HCT116 (cell line): ENCODE data around the gene KRTAP3-3. TPM values are rescaled to one million over a fixed set of nuclear protein-coding genes. Genes with fewer than 3 reads are reported as not detected.

Source experiments
- ATAC-seq: fragments of 200-7000 bp; cut with Tn5 transposase; 2 replicates; pipeline ENCODE4 v1.9.1; 2020; ENCODE audit warnings: mild to moderate bottlenecking, moderate library complexity
- BruUV-seq: library from RNA; stranded (reverse); fragments of 400-500 nt; replicated peaks from 2 replicates; lab custom pipeline; 2021; lab: Mats Ljungman, UMichigan
- CTCF ChIA-PET: fragments of 300-600 bp; sonication (Branson Sonifier 250); formaldehyde crosslinking; loops from one replicate; lab custom pipeline; 2021; ENCODE audit warnings: antibody characterized with exemption; lab: Charles Lee
- POLR2A ChIA-PET: fragments of 300-600, 350-600 bp; sonication (Branson Sonifier 250); formaldehyde crosslinking; loops from one replicate; lab custom pipeline; 2021; ENCODE audit warnings: antibody characterized with exemption; lab: Charles Lee
- RAD21 ChIA-PET, 2 experiments: fragments of 300-600 bp; sonication (Branson Sonifier 250); formaldehyde crosslinking; loops; one replicate each; lab custom pipeline; 2023; ENCODE audit warnings: low total read pairs in 2 of 2; ENCODE audit not compliant: uncharacterized antibody in 2 of 2, unreplicated experiment in 2 of 2, low non-redundant PET in 1 of 2; lab: Charles Lee
- DNase-seq: peaks from one replicate; pipeline ENCODE4 v3.0.0-alpha.2; 2010; ENCODE audit warnings: low read depth, low spot score
- H2AFZ ChIP-seq: fragments of 200-600 bp; shearing (Covaris generic), sonication (generic); 2 replicates; pipeline ENCODE4 v1.6.1; 2017; ENCODE audit warnings: low read depth, mixed run types, mixed read lengths, antibody characterized with exemption, low read length; ENCODE audit not compliant: poor library complexity, severe bottlenecking
- H3K27ac ChIP-seq: 2 replicates; pipeline ENCODE4 v1.5.1; 2012; ENCODE audit warnings: low read depth, low read length
- H3K27me3 ChIP-seq: fragments of 200-600 bp; sonication (generic); 2 replicates; pipeline ENCODE4 v1.6.1; 2016; ENCODE audit warnings: mixed run types, low read length, mixed read lengths; ENCODE audit not compliant: insufficient read depth
- H3K36me3 ChIP-seq, 2 experiments: fragments of 200-500 bp in 1 of 2; fragments of 200-600 bp in 1 of 2; sonication (Bioruptor generic) in 1 of 2; sonication (generic) in 1 of 2; 2 replicates each; pipeline versions ENCODE4 v1.5.1 to v1.6.1; 2014 to 2016; ENCODE audit warnings: low read length in 2 of 2, inconsistent platforms in 1 of 2, mixed read lengths in 1 of 2, mixed run types in 1 of 2; ENCODE audit not compliant: insufficient read depth in 2 of 2, control insufficient read depth in 1 of 2
- H3K4me1 ChIP-seq, 2 experiments: fragments of 200-600 bp in 1 of 2; sonication (generic) in 1 of 2; 2 replicates each; pipeline versions ENCODE4 v1.5.1 to v1.6.1; 2012 to 2017; ENCODE audit warnings: low read length in 2 of 2, inconsistent platforms in 1 of 2, mild to moderate bottlenecking in 1 of 2, mixed read lengths in 1 of 2, mixed run types in 1 of 2, moderate library complexity in 1 of 2; ENCODE audit not compliant: insufficient read depth in 2 of 2, control insufficient read depth in 1 of 2
- H3K4me2 ChIP-seq: fragments of 200-600 bp; sonication (generic); 2 replicates; pipeline ENCODE4 v1.6.1; 2017; ENCODE audit warnings: mixed run types, low read length, mixed read lengths
- H3K4me3 ChIP-seq, 2 experiments: fragments of 200-600 bp in 1 of 2; sonication (generic) in 1 of 2; replicated peaks in 1 of 2; 2 replicates each; pipeline ENCODE4 v1.5.1; 2011 to 2016; ENCODE audit warnings: low read length in 2 of 2, control low read depth in 1 of 2, low read depth in 1 of 2, mild to moderate bottlenecking in 1 of 2, mixed read lengths in 1 of 2, mixed run types in 1 of 2
- H3K79me2 ChIP-seq: fragments of 200-600 bp; sonication (generic); 2 replicates; pipeline ENCODE4 v1.6.1; 2017; ENCODE audit warnings: mild to moderate bottlenecking, mixed run types, low read length, moderate library complexity, mixed read lengths; ENCODE audit not compliant: insufficient read depth
- H3K9ac ChIP-seq: fragments of 200-600 bp; sonication (generic); 2 replicates; pipeline ENCODE4 v1.6.1; 2016; ENCODE audit warnings: low read length, mixed read lengths
- H3K9me2 ChIP-seq: fragments of 200-600 bp; sonication (generic), shearing (Covaris generic); 2 replicates; pipeline ENCODE4 v1.6.1; 2017; ENCODE audit warnings: mixed run types, mild to moderate bottlenecking, moderate library complexity; ENCODE audit not compliant: insufficient read depth
- H3K9me3 ChIP-seq, 2 experiments: fragments of 200-500 bp in 1 of 2; fragments of 200-600 bp in 1 of 2; sonication (Bioruptor generic) in 1 of 2; sonication (generic) in 1 of 2; 2 replicates each; pipeline ENCODE4 v1.6.1; 2014 to 2017; ENCODE audit warnings: low read length in 2 of 2, mixed read lengths in 2 of 2, inconsistent platforms in 1 of 2, low read depth in 1 of 2, mild to moderate bottlenecking in 1 of 2, mixed run types in 1 of 2, moderate library complexity in 1 of 2; ENCODE audit not compliant: control insufficient read depth in 1 of 2, insufficient read depth in 1 of 2
- H4K20me1 ChIP-seq: fragments of 200-600 bp; sonication (generic), shearing (Covaris generic); 2 replicates; pipeline ENCODE4 v1.6.1; 2017; ENCODE audit warnings: mixed run types, mild to moderate bottlenecking, moderate library complexity; ENCODE audit not compliant: insufficient read depth
- ATF3 ChIP-seq: IDR thresholded peaks from 2 replicates; pipeline ENCODE4 v1.6.1; 2012
- CBX3 ChIP-seq: IDR thresholded peaks from 2 replicates; pipeline ENCODE4 v1.6.1; 2012; ENCODE audit warnings: low read depth
- ELF1 ChIP-seq: IDR thresholded peaks from 2 replicates; pipeline ENCODE4 v1.6.1; 2012; ENCODE audit warnings: low read depth, borderline replicate concordance
- MAX ChIP-seq: IDR thresholded peaks from 2 replicates; pipeline ENCODE4 v1.6.1; 2012
- POLR2A ChIP-seq: IDR thresholded peaks from 2 replicates; pipeline ENCODE4 v1.7.0; 2011; ENCODE audit warnings: borderline replicate concordance; ENCODE audit not compliant: insufficient read depth, insufficient read length; ENCODE audit errors: extremely low read depth
- POLR2AphosphoS5 ChIP-seq: IDR thresholded peaks from 2 replicates; pipeline ENCODE4 v1.6.1; 2011; ENCODE audit warnings: mild to moderate bottlenecking, low read depth, low read length, moderate library complexity
- RAD21 ChIP-seq: IDR thresholded peaks from 2 replicates; pipeline ENCODE4 v1.6.1; 2012; ENCODE audit warnings: low read depth, mild to moderate bottlenecking
- REST ChIP-seq: IDR thresholded peaks from 2 replicates; pipeline ENCODE4 v1.6.1; 2012; ENCODE audit warnings: low read depth
- SIN3A ChIP-seq: IDR thresholded peaks from 2 replicates; pipeline ENCODE4 v1.6.1; 2012; ENCODE audit warnings: low read depth
- SRF ChIP-seq: IDR thresholded peaks from 2 replicates; pipeline ENCODE4 v1.6.1; 2012; ENCODE audit warnings: low read depth
- TCF7L2 ChIP-seq: IDR thresholded peaks from 2 replicates; pipeline ENCODE4 v1.7.0; 2011; ENCODE audit warnings: borderline replicate concordance, inconsistent platforms; ENCODE audit not compliant: insufficient read depth, insufficient read length; ENCODE audit errors: extremely low read depth
- YY1 ChIP-seq: IDR thresholded peaks from 2 replicates; pipeline ENCODE4 v1.6.1; 2011; ENCODE audit warnings: low read length, low read depth, moderate library complexity, mild to moderate bottlenecking; ENCODE audit not compliant: insufficient replicate concordance; ENCODE audit errors: extremely low read depth
- ZFX ChIP-seq: fragments of 450-650 bp; IDR thresholded peaks from 2 replicates; pipeline ENCODE4 v1.6.1; 2017
- intact Hi-C: fragments of 100-400 bp; cut with micrococcal nuclease; formaldehyde crosslinking; loops from 2 replicates; pipeline ENCODE4 v1.10.0; 2022
- total RNA-seq: library from RNA; stranded (reverse); gene quantifications from one replicate; pipeline ENCODE4 v1.2.1, GENCODE V29; 2021; ENCODE audit not compliant: unreplicated experiment

KRTAP3-3 gene
- total RNA-seq, 1 experiment from 2014 or later = not detected

- TF ChIP-seq ATF3 = no peak
Observed at GRCh38 chr17:40967582-40967981, 26.4 kb downstream of the KRTAP3-3 start (continued).

GRCh38 chr17:40966848-40967247 is 27.1 kb downstream of the KRTAP3-3 start, which contains the start of gene KRT39:
Gene KRT39 (minus strand): TSS chr17:40966948. CDS start chr17:40966856, 92 bp downstream.
- POLR2A ChIA-PET = no interaction called here
- no peak within 1 kb of the TSS for H3K9ac ChIP-seq
- H2AFZ ChIP-seq = no peak within 1 kb of the TSS
- RAD21 ChIA-PET = no interaction called here
- H3K27ac ChIP-seq = no peak within 1 kb of the TSS
- BruUV-seq = no TSS peak
- H3K9me2 ChIP-seq = no peaks in the 10 kb centered on the region
- peaks cover 0 to 23% of the 10 kb centered on the region in 2 experiments; a peak in 1 of 4 replicates for H3K9me3 ChIP-seq
- intact Hi-C loops = no loop called here
- no peak within 1 kb of the TSS for H3K4me3 ChIP-seq
- no peaks in the 10 kb centered on the region for H4K20me1 ChIP-seq
- H3K4me2 ChIP-seq = no peak within 1 kb of the TSS
- H3K36me3 ChIP-seq = peaks cover 0 to 24% of the 10 kb centered on the region in 2 experiments; a peak in 2 of 4 replicates
- H3K27me3 ChIP-seq = no peaks in the 10 kb centered on the region
- ATAC-seq (no peak), DNase-seq (no peak)
- TF ChIP-seq REST (no peak), SRF (no peak), ATF3 (no peak), ZFX (no peak), POLR2A (no peak), SIN3A (no peak), CBX3 (no peak), TCF7L2 (no peak), RAD21 (no peak), MAX (no peak), YY1 (no peak), ELF1 (no peak), POLR2AphosphoS5 (no peak)
- H3K79me2 ChIP-seq = no peaks in the 10 kb centered on the region
- peaks cover 0 to 4% of the 10 kb centered on the region in 2 experiments; a peak in 2 of 4 replicates for H3K4me1 ChIP-seq
- CTCF ChIA-PET = no interaction called here
